ENCODE data around the gene DNASE1L3.

- TF ChIP-seq POLR2AphosphoS5 (IDR thresholded peaks at IDR 0.05) (no peak), SMC3 (conservative IDR thresholded peaks at IDR 0.05; ENCODE audit: poor library complexity) (no peak), CTCF (IDR thresholded peaks at IDR 0.05; ENCODE audit: poor library complexity, severe bottlenecking) (no peak), EZH2 (IDR thresholded peaks at IDR 0.05; ENCODE audit: borderline replicate concordance, insufficient read depth, low read length, poor library complexity, severe bottlenecking) (no peak)
These were observed 39.6 kb downstream of the DNASE1L3 start for GRCh38 chr3:58171126-58171525.

All from neural cell (in vitro differentiated cells).